ENCODE data around the gene CPNE6. TPM values are rescaled to one million over a fixed set of nuclear protein-coding genes. Genes with fewer than 3 reads are reported as not detected.
"Not testable (repeated sequence)": the region's sequence is repeated elsewhere in the genome, so short reads cannot be mapped to it uniquely, and the experiment has no call there.

The CPNE6 gene
- under 1 TPM in 1 of 3 donors, not detected in 2; 0.01 TPM for polyA plus RNA-seq

- no peak within 1 kb of the TSS for H3K27ac ChIP-seq (ENCODE audit: low read depth, low read length)
- WGBS, 3 donors, result 49 to 71% (median 52%) methylated on average over 14 to 19 of the region's 19 CpGs
Observed at GRCh38 chr14:24071144-24071697, at the start of gene CPNE6. CPNE6 (plus strand) TSS chr14:24071562; CDS start chr14:24072937, 1,375 bp downstream.

DNA sequence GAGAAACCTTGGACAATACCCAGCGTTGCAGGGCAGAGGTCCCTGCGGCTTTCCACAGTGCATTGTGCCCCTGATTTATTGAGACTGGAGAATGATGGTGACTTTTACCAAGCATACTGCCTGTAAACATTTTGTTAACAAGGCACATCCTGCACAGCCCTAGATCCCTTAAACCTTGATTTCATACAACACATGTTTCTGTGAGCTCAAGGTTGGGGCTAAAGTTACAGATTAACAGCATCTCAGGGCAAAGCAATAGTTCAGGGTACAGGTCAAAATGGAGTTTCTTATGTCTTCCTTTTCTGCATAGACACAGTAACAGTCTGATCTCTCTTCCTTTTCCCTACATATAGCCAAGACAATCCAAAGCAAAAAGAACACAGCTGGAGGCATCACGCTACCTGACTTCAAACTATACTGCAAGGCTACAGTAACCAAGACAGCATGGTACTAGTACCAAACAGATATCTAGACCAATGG lies 46.4 kb upstream of the CPNE6 start:
- 86 to 96% (median 95%) methylated on average over 3 of the region's 3 CpGs for WGBS, 3 donors

DNA sequence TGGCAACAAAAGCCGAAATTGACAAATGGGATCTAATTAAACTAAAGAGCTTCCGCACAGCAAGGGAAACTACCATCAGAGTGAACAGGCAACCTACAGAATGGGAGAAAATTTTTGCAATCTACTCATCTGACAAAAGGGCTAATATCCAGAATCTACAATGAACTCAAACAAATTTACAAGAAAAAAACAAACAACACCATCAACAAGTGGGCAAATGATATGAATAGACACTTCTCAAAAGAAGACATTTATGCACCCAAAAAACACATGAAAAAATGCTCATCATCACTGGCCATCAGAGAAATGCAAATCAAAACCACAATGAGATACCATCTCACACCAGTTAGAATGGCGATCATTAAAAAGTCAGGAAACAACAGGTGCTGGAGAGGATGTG lies 41.7 kb upstream of the CPNE6 start:
- H3K27ac ChIP-seq (ENCODE audit: low read depth, low read length), result not testable (repeated sequence)
- 94 to 95% (median 94%) methylated on average over 2 of the region's 3 CpGs for WGBS, 3 donors

More for the DNA sequence above, 46.4 kb upstream of the CPNE6 start:
- H3K27ac ChIP-seq (ENCODE audit: low read depth, low read length), result not testable (repeated sequence)

GRCh38 chr14:24031331-24031730 lies 40.0 kb upstream of the CPNE6 start:
- 87 to 94% (median 93%) methylated on average over 2 of the region's 2 CpGs for WGBS, 3 donors
- not testable (repeated sequence) for H3K27ac ChIP-seq (ENCODE audit: low read depth, low read length)

DNA sequence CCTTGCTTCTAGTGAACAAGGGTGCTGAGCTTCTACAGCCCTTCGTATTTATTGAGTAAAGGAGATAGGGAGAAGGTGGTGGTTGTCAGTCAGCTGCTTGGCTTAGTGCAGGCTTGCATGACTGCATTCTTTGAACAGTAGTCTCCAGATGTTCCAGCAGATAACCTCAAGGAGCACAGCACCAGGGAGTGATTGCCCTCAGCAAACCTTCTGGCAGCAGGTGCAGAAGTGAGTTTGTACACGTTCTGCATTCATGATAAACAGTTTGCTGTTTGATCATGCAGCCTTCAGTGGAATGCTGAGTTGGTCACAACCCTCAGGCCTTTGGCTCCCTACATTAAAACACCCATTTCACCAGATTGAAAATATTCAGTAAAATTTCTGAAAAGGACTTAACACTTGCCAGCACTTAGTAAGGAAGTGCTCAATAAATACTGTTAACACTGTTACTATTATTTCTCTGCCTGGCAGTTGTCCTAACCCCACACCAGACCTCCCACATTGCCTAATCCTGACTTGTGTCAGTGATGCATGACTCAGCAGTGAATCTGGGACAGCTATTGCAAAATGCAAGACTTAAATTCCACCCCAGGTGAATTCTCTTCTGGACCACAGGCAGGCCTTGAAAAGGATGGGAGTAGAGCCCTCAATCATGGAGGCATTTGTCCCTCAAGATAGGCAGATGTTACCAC lies 38.5 kb upstream of the CPNE6 start:
- 40 to 86% (median 75%) methylated on average over 2 of the region's 2 CpGs for WGBS, 3 donors
- H3K27ac ChIP-seq (ENCODE audit: low read depth, low read length), result no peak overlapping the region

- WGBS, 3 donors, result 33 to 54% (median 53%) methylated on average over 3 of the region's 4 CpGs
- not testable (repeated sequence) for H3K27ac ChIP-seq (ENCODE audit: low read depth, low read length)
Observed at GRCh38 chr14:24035769-24036168, 35.6 kb upstream of the CPNE6 start.

GRCh38 chr14:24036169-24036962 lies 35.0 kb upstream of the CPNE6 start:
- WGBS, 3 donors, result 0 to 1% (median 0%) methylated on average over 39 to 50 of the region's 50 CpGs
- H3K27ac ChIP-seq (ENCODE audit: low read depth, low read length), result no peak overlapping the region

- 34 to 49% (median 40%) methylated on average over 10 of the region's 10 CpGs for WGBS, 3 donors
- H3K27ac ChIP-seq (ENCODE audit: low read depth, low read length), result not testable (repeated sequence)
Observed at GRCh38 chr14:24036963-24037657, 34.3 kb upstream of the CPNE6 start.

- 69 to 83% (median 82%) methylated on average over 14 of the region's 14 CpGs for WGBS, 3 donors
- H3K27ac ChIP-seq (ENCODE audit: low read depth, low read length), result no peak overlapping the region
Observed at GRCh38 chr14:24037658-24038037, 33.7 kb upstream of the CPNE6 start.

DNA sequence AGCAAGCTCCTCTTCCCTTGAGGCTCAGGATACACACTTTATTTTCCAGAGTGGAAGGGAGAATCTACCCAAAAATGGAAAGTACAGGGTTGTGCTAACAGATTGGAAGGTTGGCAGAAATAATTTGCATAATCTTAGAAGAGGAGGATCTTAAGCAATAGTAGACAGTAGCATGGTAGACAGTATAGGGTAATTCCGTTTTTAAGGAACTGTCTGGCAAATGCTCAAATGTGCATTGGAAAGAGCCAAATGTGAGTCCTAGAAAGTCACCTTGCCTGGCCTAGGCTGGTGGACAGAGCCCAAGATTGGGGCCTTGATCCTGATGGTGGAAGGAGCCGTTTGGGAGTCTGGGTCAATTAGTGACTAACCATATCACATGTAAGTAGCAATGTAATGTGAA lies 32.7 kb upstream of the CPNE6 start:
- no peak overlapping the region for H3K27ac ChIP-seq (ENCODE audit: low read depth, low read length)

GRCh38 chr14:24040692-24041091 lies 30.7 kb upstream of the CPNE6 start:
- no peak overlapping the region for H3K27ac ChIP-seq (ENCODE audit: low read depth, low read length)

More for the DNA sequence above, 32.7 kb upstream of the CPNE6 start:
- 68 to 81% (median 77%) methylated on average over 2 of the region's 2 CpGs for WGBS, 3 donors

GRCh38 chr14:24042746-24043145 lies 28.6 kb upstream of the CPNE6 start:
- no peak overlapping the region for H3K27ac ChIP-seq (ENCODE audit: low read depth, low read length)
- 25 to 51% (median 38%) methylated on average over 5 of the region's 5 CpGs for WGBS, 3 donors

More at GRCh38 chr14:24040692-24041091, 30.7 kb upstream of the CPNE6 start:
- 40 to 61% (median 56%) methylated on average over 2 of the region's 2 CpGs for WGBS, 3 donors

- H3K27ac ChIP-seq (ENCODE audit: low read depth, low read length), result not testable (repeated sequence)
- WGBS, 3 donors, result 53 to 88% (median 82%) methylated on average over 2 of the region's 2 CpGs
Observed at GRCh38 chr14:24049002-24049401, 22.4 kb upstream of the CPNE6 start.

DNA sequence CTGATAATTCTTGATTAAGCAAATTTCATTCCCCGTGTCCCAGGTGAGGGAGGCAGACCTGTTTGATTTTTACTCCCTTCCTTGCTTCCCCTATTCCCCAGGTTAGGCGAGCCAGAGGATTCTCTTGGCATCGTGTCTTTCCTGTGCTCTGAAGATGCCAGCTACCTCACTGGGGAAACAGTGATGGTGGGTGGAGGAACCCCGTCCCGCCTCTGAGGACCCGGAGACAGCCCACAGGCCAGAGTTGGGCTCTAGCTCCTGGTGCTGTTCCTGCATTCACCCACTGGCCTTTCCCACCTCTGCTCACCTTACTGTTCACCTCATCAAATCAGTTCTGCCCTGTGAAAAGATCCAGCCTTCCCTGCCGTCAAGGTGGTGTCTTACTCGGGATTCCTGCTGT lies 20.6 kb upstream of the CPNE6 start:
- H3K27ac ChIP-seq (ENCODE audit: low read depth, low read length), result not testable (repeated sequence)
- WGBS, 3 donors, result 70 to 84% (median 73%) methylated on average over 8 of the region's 8 CpGs

GRCh38 chr14:24051176-24051788 lies 20.1 kb upstream of the CPNE6 start:
- no peak overlapping the region for H3K27ac ChIP-seq (ENCODE audit: low read depth, low read length)
- 21 to 29% (median 26%) methylated on average over 20 of the region's 20 CpGs for WGBS, 3 donors

DNA sequence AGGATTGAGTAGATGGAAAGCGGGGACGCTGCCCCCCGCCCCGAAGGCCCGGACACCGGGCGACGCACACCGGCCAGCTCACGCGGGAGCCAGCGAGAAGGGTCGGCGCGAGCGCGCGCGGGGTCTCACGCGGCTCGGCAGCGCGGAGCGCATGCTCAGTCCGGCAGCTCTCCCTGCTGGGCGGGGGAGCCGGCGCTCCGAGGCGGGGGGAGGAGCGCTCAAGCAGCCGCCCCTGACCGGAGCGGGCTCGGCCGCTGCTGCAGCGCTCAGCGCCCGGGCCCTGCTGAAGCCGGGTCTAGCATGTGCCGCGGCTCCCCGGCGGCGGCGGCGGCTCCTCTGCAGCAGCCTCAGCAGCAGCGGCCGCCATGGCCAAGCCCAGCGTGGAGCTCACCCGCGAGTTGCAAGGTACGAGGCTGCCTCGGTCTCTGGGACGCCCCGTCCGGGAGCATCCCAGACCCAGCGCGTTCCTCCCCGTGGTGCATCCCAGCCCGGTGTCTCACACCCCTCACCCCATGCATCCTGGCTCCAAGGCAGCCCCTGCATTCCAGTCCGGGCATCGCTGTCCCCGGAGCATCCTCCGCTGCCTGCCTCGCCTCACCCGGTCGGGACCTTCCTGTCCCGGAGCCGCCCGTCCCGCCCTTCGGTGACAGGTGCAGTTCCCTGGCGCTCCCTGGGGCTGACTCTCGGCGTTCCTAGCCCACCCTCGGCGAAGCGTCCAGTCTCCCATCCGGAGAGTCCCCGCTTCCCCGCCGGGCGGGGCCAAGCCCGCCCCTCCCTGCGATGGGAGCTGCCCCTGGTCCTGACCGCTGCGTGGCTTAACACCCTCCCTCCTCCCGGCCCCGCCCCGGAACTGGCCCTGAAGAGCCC lies 19.3 kb upstream of the CPNE6 start, which contains the start of gene CARMIL3:
Gene CARMIL3, plus strand, starts transcription at position 221 of the 867 bp plus-strand sequence. Its CDS starts 145 bp downstream, at position 366.
- H3K27ac ChIP-seq (ENCODE audit: low read depth, low read length), result no peak within 1 kb of the TSS
- WGBS, 3 donors, result 1% methylated on average over 63 to 92 of the region's 92 CpGs

Measured in adipose tissue (tissue), 3 donors.